Inflammatory macrophage treated with lipopolysaccharide for 1 hour (primary cell): Measurements from ENCODE around the gene DMP1.
A peak's percentile ranks its signal among the peaks of the same experiment; 100 is the strongest.

Source experiments
- DNase-seq, 2 donors: peaks; one replicate each; pipeline ENCODE4 v3.0.0-alpha.2; 2020 to 2022

DMP1 gene, protein sequence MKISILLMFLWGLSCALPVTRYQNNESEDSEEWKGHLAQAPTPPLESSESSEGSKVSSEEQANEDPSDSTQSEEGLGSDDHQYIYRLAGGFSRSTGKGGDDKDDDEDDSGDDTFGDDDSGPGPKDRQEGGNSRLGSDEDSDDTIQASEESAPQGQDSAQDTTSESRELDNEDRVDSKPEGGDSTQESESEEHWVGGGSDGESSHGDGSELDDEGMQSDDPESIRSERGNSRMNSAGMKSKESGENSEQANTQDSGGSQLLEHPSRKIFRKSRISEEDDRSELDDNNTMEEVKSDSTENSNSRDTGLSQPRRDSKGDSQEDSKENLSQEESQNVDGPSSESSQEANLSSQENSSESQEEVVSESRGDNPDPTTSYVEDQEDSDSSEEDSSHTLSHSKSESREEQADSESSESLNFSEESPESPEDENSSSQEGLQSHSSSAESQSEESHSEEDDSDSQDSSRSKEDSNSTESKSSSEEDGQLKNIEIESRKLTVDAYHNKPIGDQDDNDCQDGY

GRCh38 chr4:87649980-87650379, at the start of gene DMP1:
Gene DMP1, plus strand, starts transcription at chr4:87650280. Its CDS starts 6,213 bp downstream, at chr4:87656493.
- DNase-seq, result no peak

GRCh38 chr4:87601361-87601760, 48.7 kb upstream of the DMP1 start:
- DNase-seq, result peak; percentile 6 to 14

- DNase-seq, result no peak
Observed at GRCh38 chr4:87608229-87608628, 41.9 kb upstream of the DMP1 start, which contains the start of gene DSPP. Gene DSPP, plus strand, starts transcription at chr4:87608529. Its CDS starts 2,380 bp downstream, at chr4:87610909.

- DNase-seq, result no peak
Observed at GRCh38 chr4:87614292-87614890, 35.7 kb upstream of the DMP1 start.

GRCh38 chr4:87616268-87616667, 33.8 kb upstream of the DMP1 start:
- no peak for DNase-seq

DNA sequence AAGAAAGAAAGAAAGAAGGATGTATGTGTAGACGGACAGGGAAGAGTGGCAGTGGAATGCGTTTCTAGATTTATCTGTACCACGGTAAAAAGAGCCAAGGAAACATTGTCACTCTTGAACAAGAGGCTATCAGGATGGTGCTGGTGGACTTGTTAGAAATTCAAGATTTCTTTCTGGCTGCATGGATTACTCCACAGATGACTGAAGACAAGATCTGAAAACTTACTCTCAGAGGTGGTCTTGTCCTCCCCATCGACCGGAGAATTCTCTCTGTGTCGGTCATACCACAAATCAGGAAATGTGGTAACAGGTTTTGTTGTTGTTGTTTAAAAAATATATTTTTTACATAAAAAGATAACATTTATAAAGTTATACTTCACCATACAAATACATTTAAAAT, 30.0 kb upstream of the DMP1 start:
- DNase-seq, result no peak

DNA sequence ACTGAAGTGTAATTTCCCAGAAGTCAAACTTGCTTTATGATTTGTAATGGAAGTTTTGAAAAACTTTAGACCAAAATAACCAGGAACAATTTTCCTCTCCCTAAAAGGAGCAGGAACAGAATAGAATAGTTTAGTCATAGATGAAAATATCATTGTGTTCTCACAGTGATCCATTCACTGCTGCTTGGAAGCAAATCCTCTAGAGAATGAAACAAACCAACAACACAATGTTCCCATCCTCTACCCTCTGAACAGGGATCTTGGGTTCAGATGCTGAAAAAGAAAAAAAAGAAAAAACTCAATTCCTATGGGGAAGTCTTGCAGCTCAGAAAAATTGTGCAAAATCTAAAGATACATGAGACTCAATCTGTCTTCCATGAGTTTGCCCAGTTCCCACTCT, 29.6 kb upstream of the DMP1 start:
- no peak for DNase-seq

- DNase-seq, result no peak
Observed at GRCh38 chr4:87622303-87622702, 27.8 kb upstream of the DMP1 start.

- peak in 1 of 2 donors; percentile 3 for DNase-seq
Observed at GRCh38 chr4:87624698-87625097, 25.4 kb upstream of the DMP1 start.

DNA sequence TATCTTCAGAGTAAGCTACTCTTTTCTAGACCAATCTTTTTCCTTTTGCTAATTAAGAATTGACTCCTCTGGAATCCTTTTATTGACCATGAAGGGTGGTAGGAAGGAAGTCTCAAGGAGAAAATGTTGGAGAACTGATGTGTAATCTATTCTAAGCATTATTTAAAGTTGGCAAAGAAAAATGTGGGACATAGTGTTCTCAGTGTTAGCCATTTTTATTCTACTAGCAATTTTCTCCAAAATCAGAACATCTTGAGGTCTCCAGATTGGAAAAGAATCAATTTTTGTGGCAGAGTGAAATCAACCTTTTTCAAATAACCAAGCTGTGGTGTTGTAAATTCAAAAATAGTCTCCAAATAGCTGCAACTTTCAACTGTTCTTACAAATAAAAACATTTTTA, 18.4 kb upstream of the DMP1 start:
- no peak for DNase-seq

DNA sequence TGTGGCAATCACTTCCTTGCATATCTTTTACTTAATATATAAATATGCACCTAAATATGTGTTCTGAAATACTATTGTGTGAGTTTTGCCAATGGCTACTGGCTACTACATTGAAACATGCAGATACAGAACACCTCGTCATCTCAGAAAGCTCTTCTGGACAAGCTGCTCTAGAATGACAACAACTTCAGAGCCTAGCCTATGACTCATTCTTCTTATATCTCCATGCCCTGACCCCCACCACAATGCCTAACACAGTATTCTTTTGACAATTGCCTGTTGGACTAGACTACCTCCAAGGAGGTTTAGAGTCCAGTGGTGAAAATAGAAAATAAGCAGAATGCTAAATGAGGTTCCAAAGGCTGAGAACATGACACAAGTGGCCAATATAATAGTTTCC, 17.6 kb upstream of the DMP1 start:
- DNase-seq, result no peak

DNA sequence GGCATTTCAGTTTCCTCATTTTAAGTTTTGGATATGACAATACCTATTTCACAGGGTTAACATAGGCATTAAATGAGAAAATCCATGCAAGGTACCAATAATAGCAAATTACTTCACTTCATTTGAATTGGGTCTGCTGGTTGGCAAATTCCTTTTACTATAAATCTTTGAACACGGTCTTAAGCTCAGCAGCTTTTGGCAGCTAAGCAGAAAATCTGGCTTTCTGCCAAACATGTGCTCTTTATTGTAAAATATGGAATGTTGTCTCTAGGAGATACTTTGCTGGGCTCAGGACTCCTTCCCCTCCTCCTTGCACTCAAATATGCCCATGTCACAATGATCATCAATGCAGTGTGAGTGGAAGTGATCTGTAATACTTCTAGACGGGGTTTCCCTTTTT, 16.8 kb upstream of the DMP1 start:
- DNase-seq, result no peak

- DNase-seq, result no peak
Observed at GRCh38 chr4:87644286-87644685, 5.8 kb upstream of the DMP1 start.

DNA sequence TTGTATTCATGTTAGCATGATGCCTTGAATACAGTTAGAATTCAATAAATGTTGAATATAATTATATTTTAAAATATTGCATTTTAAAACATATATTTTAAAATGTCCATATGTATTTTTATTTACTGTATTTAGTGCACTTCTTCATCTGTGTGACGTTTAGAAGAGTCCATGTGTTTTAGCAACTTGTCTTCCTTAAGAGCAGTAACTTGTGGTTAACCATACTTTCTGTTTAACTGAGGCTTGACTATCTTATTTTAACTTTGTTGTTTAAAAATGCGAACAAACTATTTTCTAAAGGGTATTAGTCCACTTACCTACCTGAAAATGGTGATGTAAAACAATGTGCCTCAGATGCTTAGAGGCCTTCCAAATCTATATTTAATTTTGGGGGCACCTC, 858 bp downstream of the DMP1 start:
- DNase-seq, result no peak

GRCh38 chr4:87651941-87652340, 1.9 kb downstream of the DMP1 start:
- DNase-seq, result peak in 1 of 2 donors; percentile 8

DNA sequence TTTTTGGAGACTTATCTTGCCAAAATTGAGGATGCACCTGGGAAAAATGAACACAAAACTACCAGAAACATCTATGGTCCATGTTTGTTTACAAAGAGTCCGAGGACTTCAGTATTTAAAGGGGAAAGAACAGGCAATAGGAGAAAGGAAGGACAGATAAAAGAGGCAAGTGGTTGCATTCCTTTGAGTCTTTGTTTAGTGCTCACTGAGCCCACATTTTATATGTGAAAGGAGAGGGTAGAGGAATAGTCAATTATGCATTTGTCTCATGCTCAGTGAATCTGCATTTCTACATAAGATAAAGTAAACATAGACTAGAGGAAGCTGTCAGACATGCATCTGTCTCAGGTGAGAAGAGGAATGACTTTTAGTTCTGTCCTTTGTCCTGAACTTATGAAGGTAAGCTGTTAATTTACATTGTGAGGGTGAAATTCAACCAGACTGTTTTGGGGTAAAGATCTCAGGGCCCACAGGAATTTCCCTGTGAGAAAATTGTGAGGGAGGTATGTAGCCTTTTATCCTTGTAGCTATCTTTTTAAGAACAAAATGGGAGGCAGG, 4.5 kb downstream of the DMP1 start:
- DNase-seq, result no peak

DNA sequence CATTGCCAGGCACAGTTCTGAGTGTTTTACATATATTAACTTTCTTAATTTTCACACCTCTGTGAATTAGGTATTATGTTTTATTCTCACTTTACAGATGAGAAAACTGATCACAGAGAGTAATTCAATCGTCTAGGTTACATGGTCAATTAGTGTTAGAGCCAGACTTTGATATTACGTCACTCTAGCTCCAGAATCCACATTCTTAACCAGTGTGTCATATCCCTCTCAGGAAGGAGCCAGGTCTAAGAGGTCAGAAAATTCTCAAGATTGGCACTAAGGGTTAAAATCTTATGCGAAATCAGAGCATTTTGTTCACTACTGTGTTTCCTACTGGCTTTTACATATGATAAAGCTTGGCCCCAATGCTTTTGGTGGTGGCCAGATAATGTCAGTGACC, 7.4 kb downstream of the DMP1 start:
- no peak for DNase-seq

DNA sequence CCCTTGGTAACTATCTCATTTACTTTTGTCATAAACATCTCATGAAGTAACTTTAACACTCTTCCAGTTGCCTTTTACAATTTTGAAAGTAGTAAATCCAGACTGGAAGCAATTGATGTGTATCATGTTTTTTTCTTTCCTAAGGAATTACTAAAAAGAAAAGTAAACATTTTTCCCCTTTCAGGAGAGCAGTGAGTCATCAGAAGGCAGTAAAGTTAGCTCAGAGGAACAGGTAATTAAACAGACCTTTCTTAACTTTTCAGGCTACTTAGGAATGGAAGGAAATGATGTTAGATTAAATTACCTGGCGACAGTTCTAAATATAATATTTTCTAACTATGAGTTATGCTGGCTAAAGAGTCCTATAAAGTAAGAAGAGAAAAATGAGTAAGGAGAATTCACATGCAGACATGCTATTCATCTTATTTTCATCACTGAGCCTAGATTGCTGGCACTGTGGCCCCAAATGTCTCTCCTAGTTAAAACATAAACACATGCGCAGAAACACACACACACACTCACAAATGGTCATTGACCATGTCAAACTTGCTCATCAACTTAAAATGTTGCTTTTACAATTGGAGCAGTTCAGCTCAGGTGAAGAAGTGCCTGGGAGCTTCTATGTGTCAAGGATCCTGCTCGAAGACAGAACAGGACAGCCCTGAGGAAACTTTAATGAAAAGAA, 9.3 kb downstream of the DMP1 start:
- no peak for DNase-seq

DNA sequence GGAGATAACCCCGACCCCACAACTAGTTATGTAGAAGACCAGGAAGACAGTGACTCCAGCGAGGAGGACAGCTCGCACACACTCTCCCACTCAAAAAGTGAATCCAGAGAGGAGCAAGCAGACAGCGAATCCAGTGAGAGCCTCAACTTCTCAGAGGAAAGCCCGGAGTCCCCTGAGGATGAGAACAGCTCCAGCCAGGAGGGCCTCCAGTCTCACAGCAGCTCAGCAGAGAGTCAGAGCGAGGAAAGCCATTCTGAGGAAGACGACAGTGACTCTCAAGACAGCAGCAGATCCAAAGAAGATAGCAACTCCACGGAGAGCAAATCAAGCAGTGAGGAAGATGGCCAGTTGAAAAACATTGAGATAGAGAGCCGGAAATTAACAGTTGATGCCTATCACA, 12.8 kb downstream of the DMP1 start:
- no peak for DNase-seq

- no peak for DNase-seq
Observed at GRCh38 chr4:87669373-87669772, 19.3 kb downstream of the DMP1 start.

DNA sequence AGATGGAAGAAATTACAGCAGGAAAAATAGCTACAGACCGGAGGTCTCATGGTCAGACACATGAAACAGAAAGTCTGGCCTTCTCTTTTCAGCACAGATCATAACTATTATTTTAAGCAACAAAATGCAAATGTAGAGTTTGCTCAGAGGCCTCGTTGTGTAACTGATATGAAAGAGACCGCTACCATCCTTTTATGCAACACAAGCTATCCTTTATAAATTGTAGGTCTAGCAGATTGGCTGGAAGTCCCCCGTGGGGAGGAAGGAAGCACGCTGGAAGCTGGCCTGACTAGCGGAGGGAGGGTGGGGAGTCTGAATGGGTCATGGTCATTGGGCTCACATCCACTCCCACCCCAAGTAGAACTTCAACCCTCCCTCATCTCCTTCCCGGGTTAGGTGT, 27.7 kb downstream of the DMP1 start:
- peak in 1 of 2 donors; percentile 20 for DNase-seq

GRCh38 chr4:87679449-87680169, 29.5 kb downstream of the DMP1 start:
- DNase-seq, result peak; percentile 15 to 72

DNA sequence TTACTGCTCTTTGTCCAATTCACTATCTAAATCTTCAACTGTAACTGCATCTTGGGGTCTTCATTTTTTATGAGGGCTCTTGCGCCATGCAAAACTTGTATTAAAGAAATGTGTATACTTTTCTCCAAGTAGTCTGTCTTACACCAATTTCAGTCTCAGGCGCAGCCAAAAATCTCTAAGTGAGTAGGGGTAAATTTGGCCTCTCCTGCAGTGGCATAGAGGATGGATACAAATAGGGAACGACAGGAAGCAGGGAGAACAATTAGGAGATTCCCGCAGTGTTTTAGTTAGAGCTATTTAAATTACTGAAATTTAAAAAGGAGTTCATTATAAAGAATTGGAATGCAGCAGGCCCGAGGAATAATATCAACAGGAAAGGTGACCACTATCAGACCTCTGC, 30.2 kb downstream of the DMP1 start:
- DNase-seq, result no peak
